ENCODE measurements around the gene DMPK. TPM values are rescaled to one million over a fixed set of nuclear protein-coding genes. Genes with fewer than 3 reads are reported as not detected.

DMPK gene
- total RNA-seq, 3 donors from 2014 or later = 16.0 to 25.6 (median 24.5) TPM

- Histone ChIP-seq H3K4me1 (peaks cover 6 to 14% of the 10 kb centered on the region in 2 donors), H3K36me3 (no peaks in the 10 kb centered on the region), H3K4me3 (peak overlapping the region; percentile 78 to 94 (median 83)), H3K9me3 (no peaks in the 10 kb centered on the region), H3K27ac (peak overlapping the region; percentile 90 to 98), H3K27me3 (no peaks in the 10 kb centered on the region)
- intact Hi-C loops (cut with DNase I; ENCODE audit: low total_unique reads) = no loop called here
- peak; percentile 72 to 74 for DNase-seq (ENCODE audit: low spot score in 2 of 2)
- no peak for TF ChIP-seq CTCF (IDR thresholded peaks at IDR 0.05)
- peak in 2 of 3 donors; percentile 43 to 50 for TF ChIP-seq POLR2AphosphoS5 (IDR thresholded peaks at IDR 0.05)
Measured at GRCh38 chr19:45767881-45768654, 14.2 kb downstream of the DMPK start.

DNA sequence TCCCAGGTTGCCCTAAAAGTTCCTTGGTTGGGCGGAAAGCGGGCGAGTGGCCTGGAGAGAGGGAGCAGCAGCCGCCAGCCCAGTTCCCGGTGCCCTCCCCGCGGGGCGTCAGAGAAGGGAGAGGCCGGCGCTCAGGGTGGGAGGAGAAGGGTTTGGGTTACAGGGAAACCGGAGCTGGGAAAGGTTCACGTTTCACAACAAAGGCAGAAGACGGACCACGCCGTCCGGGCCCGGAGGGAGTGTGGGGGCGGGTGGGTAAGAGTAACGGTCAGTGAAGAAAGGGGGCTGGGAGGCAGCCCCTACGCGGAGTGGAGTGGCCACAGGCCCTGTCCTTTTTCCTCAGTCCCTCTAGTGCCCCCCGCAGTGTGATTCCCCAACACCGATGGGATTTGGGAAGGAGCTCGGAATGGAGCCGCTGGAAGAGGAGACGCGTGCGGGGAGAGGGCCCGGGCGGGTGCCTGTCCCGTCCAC lies 14.8 kb downstream of the DMPK start:
- Histone ChIP-seq H3K4me3 (peak overlapping the region; percentile 78 to 94 (median 83)), H3K27ac (peak overlapping the region; percentile 90 to 98), H3K36me3 (no peaks in the 10 kb centered on the region), H3K4me1 (peaks cover 6 to 14% of the 10 kb centered on the region in 2 donors), H3K9me3 (no peaks in the 10 kb centered on the region), H3K27me3 (no peaks in the 10 kb centered on the region)
- intact Hi-C loops (cut with DNase I; ENCODE audit: low total_unique reads) = no loop called here
- TF ChIP-seq POLR2A (IDR thresholded peaks at IDR 0.05) (peak; percentile 59), POLR2AphosphoS5 (IDR thresholded peaks at IDR 0.05) (peak in 2 of 3 donors; percentile 48 to 51), CTCF (IDR thresholded peaks at IDR 0.05) (no peak)
- DNase-seq (ENCODE audit: low spot score in 2 of 2) = peak; percentile 83 to 84

DNA sequence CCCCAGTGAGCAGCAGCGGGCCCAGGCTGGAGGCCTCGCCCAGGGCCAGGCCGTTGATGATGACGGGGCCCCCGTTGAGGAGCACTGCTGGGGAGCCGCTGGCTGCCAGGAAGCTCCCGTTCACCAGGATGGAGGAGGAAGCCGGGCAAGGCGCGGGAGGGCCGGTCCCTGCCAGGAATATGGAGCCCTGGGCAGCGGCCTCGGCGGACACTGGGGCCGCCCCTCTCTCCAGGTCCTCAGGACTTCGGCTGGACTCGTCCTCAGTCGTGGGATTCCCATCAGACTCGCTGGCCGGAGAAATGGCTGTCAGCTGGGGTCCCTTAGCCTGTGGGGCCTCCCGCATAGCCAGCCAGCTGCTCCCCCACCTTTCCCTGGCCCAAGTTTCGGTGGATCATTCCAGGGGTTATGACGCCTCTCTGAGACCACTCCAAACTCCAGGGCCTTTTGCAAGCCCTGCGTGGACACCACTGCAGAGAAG lies 15.4 kb downstream of the DMPK start:
- DNase-seq (ENCODE audit: low spot score in 2 of 2) = no peak
- intact Hi-C loops (cut with DNase I; ENCODE audit: low total_unique reads) = no loop called here
- H3K9me3 ChIP-seq = no peaks in the 10 kb centered on the region
- TF ChIP-seq POLR2AphosphoS5 (IDR thresholded peaks at IDR 0.05) = peak in 1 of 3 donors; percentile 1
- no peak for TF ChIP-seq POLR2A (IDR thresholded peaks at IDR 0.05)
- no peak for TF ChIP-seq CTCF (IDR thresholded peaks at IDR 0.05)
- peak overlapping the region; percentile 90 to 98 for H3K27ac ChIP-seq
- no peaks in the 10 kb centered on the region for H3K36me3 ChIP-seq
- peak overlapping the region; percentile 78 to 94 (median 83) for H3K4me3 ChIP-seq
- peaks cover 6 to 14% of the 10 kb centered on the region in 2 donors for H3K4me1 ChIP-seq
- H3K27me3 ChIP-seq = no peaks in the 10 kb centered on the region

DNA sequence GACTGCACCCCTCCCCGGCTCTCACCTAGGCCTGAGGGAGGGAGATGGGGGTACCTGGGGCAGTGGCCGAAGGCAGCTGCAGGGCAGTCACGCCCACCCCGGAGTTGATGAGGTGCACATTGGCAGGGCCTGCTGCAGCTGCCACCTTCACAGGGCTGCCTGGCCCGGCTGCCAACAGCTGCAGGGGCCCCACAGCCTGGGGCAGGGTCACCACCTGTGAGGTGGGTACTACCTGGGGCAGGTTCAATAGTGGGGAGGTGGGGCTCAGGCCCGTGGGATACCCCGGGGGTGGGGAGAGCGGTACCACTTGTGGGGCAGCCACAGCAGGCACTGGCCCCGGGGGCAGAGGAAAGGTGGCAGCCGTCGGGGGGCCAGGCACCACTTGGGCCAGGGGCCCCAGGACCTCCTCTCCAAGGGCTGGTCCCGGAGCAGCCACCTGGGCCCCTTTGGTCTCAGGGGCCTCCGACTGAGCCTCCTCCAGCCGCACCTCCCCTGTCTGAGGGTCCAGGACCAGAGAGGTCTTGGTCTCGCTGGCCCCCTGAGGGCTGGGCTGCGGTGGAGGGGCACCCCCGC lies 15.9 kb downstream of the DMPK start:
- Histone ChIP-seq H3K4me3 (peak overlapping the region; percentile 78 to 94 (median 83)), H3K27ac (peak overlapping the region; percentile 90 to 98), H3K9me3 (no peaks in the 10 kb centered on the region), H3K4me1 (peaks cover 6 to 14% of the 10 kb centered on the region in 2 donors), H3K27me3 (no peaks in the 10 kb centered on the region), H3K36me3 (no peaks in the 10 kb centered on the region)
- intact Hi-C loops (cut with DNase I; ENCODE audit: low total_unique reads) = no loop called here
- no peak for DNase-seq (ENCODE audit: low spot score in 2 of 2)
- TF ChIP-seq CTCF (IDR thresholded peaks at IDR 0.05) = no peak

Data from breast epithelium (tissue), 4 donors.